Keratinocyte (primary cell): ENCODE results near the gene VOPP1.

Source experiments
- CTCF ChIP-seq, 3 experiments: IDR thresholded peaks in 1 of 3; conservative IDR thresholded peaks in 1 of 3; optimal IDR thresholded peaks in 1 of 3; 2 replicates in 2 of 3; 3 replicates in 1 of 3; pipeline versions ENCODE3 to v1.5.1; 2011; ENCODE audit warnings: low read length in 3 of 3, mild to moderate bottlenecking in 3 of 3, moderate library complexity in 2 of 3, control low read depth in 1 of 3, inconsistent platforms in 1 of 3; ENCODE audit not compliant: insufficient read depth in 2 of 3; ENCODE audit errors: extremely low read depth in 1 of 3
- EZH2 ChIP-seq: IDR thresholded peaks from one replicate; pipeline ENCODE4 v1.6.1; 2012; ENCODE audit warnings: inconsistent platforms, mild to moderate bottlenecking, low read length, moderate library complexity

- TF ChIP-seq CTCF (optimal IDR thresholded peaks at IDR 0.05 in 1 of 3, IDR thresholded peaks at IDR 0.05 in 1 of 3, conservative IDR thresholded peaks at IDR 0.05 in 1 of 3; ENCODE audit: extremely low read depth in 1 of 3, insufficient read depth in 2 of 3, low read length in 3 of 3): no peak
- no peak for TF ChIP-seq EZH2
Observed at GRCh38 chr7:55426676-55427075, 145.6 kb downstream of the VOPP1 start.
